ENCODE results near the gene ADRB2. TPM values are rescaled to one million over a fixed set of nuclear protein-coding genes. Genes with fewer than 3 reads are reported as not detected.

ADRB2 gene
- total and polyA plus RNA-seq, 12 donors: 1.8 to 7.8 (median 4.4) TPM

DNA sequence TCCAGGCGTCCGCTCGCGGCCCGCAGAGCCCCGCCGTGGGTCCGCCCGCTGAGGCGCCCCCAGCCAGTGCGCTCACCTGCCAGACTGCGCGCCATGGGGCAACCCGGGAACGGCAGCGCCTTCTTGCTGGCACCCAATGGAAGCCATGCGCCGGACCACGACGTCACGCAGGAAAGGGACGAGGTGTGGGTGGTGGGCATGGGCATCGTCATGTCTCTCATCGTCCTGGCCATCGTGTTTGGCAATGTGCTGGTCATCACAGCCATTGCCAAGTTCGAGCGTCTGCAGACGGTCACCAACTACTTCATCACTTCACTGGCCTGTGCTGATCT lies 294 bp downstream of the ADRB2 start:
- Histone ChIP-seq H3K4me3 (peak overlapping the region; percentile 47 to 76 (median 68)), H3K9me3 (no peaks in the 10 kb centered on the region), H3K36me3 (no peaks in the 10 kb centered on the region), H3K4me1 (peaks cover 0 to 87% (median 36%) of the 10 kb centered on the region in 9 donors), H3K27ac (peak overlapping the region; percentile 48 to 97 (median 94)), H3K27me3 (no peaks in the 10 kb centered on the region)
- intact Hi-C loops (cut with DNase I): loop anchor here in 8 of 10 donors (5.0 to 10.0 kb wide), 13 partner anchors 36 to 288 kb away; no protein-coding TSS in a partner anchor
- WGBS, 2 donors: 2 to 3% methylated on average over 28 of the region's 28 CpGs
- TF ChIP-seq, protein P1, sequence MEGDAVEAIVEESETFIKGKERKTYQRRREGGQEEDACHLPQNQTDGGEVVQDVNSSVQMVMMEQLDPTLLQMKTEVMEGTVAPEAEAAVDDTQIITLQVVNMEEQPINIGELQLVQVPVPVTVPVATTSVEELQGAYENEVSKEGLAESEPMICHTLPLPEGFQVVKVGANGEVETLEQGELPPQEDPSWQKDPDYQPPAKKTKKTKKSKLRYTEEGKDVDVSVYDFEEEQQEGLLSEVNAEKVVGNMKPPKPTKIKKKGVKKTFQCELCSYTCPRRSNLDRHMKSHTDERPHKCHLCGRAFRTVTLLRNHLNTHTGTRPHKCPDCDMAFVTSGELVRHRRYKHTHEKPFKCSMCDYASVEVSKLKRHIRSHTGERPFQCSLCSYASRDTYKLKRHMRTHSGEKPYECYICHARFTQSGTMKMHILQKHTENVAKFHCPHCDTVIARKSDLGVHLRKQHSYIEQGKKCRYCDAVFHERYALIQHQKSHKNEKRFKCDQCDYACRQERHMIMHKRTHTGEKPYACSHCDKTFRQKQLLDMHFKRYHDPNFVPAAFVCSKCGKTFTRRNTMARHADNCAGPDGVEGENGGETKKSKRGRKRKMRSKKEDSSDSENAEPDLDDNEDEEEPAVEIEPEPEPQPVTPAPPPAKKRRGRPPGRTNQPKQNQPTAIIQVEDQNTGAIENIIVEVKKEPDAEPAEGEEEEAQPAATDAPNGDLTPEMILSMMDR (IDR thresholded peaks at IDR 0.05): no peak
- ATAC-seq (peak in 4 of 8 donors; percentile 0 to 56 (median 19)), DNase-seq (no peak)

DNA sequence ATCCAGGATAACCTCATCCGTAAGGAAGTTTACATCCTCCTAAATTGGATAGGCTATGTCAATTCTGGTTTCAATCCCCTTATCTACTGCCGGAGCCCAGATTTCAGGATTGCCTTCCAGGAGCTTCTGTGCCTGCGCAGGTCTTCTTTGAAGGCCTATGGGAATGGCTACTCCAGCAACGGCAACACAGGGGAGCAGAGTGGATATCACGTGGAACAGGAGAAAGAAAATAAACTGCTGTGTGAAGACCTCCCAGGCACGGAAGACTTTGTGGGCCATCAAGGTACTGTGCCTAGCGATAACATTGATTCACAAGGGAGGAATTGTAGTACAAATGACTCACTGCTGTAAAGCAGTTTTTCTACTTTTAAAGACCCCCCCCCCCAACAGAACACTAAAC lies 1.3 kb downstream of the ADRB2 start:
- H3K27me3 ChIP-seq: no peaks in the 10 kb centered on the region
- TF ChIP-seq, protein P1 (IDR thresholded peaks at IDR 0.05): no peak
- DNase-seq (no peak), ATAC-seq (no peak)
- peaks cover 0 to 94% (median 46%) of the 10 kb centered on the region in 9 donors for H3K4me1 ChIP-seq
- peak overlapping the region; percentile 47 to 76 (median 68) for H3K4me3 ChIP-seq
- intact Hi-C loops (cut with DNase I): loop anchor here in 8 of 10 donors (2.0 to 10.0 kb wide), 14 partner anchors 35 to 287 kb away; no protein-coding TSS in a partner anchor
- no peaks in the 10 kb centered on the region for H3K9me3 ChIP-seq
- H3K27ac ChIP-seq: peak overlapping the region in 9 of 10 donors; percentile 86 to 97 (median 94)
- H3K36me3 ChIP-seq: no peaks in the 10 kb centered on the region
- WGBS, 2 donors: 29 to 33% methylated on average over 7 of the region's 7 CpGs

DNA sequence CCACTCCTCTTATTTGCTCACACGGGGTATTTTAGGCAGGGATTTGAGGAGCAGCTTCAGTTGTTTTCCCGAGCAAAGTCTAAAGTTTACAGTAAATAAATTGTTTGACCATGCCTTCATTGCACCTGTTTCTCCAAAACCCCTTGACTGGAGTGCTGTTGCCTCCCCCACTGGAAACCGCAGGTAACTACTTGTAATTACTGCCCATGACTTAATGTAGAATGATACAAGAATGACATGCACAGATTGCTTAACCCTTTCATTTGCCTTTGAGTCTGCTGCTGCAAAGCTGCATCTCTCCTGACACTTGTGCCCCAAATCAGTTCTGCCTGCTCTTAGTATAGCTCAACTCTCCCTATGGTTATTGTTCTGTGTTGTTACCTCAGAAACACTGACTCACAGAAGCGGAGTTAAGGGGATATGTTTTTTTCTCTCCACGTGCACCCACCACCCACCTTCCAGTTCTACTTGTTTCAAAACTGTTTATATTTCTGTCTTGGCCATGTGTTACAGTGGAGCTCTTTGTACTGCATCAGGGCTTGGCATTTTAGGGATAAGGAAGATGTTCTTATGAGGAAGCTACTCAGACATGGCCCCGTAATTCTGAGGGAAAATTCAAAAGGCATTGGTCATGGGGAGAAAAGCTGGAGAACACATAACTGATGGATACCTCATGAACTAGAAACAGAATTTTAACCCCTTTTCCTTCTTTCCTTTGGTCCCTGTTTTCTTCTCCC lies 2.3 kb downstream of the ADRB2 start:
- H3K27me3 ChIP-seq: no peaks in the 10 kb centered on the region
- ATAC-seq (no peak), DNase-seq (no peak)
- peaks cover 0 to 94% (median 56%) of the 10 kb centered on the region in 9 donors for H3K4me1 ChIP-seq
- H3K4me3 ChIP-seq: peak overlapping the region; percentile 47 to 76 (median 68)
- H3K36me3 ChIP-seq: no peaks in the 10 kb centered on the region
- TF ChIP-seq, protein P1 (IDR thresholded peaks at IDR 0.05): peak in 1 of 9 donors; percentile 5
- no peaks in the 10 kb centered on the region for H3K9me3 ChIP-seq
- 20 to 27% methylated on average over 6 of the region's 6 CpGs for WGBS, 2 donors
- peak overlapping the region in 8 of 10 donors; percentile 50 to 97 (median 94) for H3K27ac ChIP-seq
- intact Hi-C loops (cut with DNase I): loop anchor here in 8 of 10 donors (2.0 to 10.0 kb wide), 14 partner anchors 34 to 286 kb away; no protein-coding TSS in a partner anchor

DNA sequence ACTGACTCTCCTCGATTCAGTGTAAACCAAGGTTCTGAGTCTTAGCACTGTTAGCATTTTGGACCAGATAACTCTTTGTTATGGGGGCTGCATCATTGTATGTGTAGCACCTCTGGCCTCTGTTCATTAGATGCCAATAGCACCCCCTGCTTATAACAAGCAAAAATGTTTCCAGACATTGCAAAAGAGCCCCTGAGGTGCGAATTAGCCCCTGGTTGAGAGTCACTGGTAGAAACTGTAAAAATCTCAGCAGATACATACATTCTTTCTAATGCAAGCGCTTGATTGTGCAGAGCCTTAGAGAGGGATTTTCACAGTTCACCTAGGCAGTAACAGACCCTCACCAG lies 2.8 kb downstream of the ADRB2 start:
- no peaks in the 10 kb centered on the region for H3K36me3 ChIP-seq
- WGBS, 2 donors: 39 to 54% methylated on average over 3 of the region's 3 CpGs
- no peaks in the 10 kb centered on the region for H3K9me3 ChIP-seq
- no peaks in the 10 kb centered on the region for H3K27me3 ChIP-seq
- intact Hi-C loops (cut with DNase I): loop anchor here in 8 of 10 donors (2.0 to 10.0 kb wide), 14 partner anchors 33 to 286 kb away; no protein-coding TSS in a partner anchor
- peak overlapping the region in 8 of 10 donors; percentile 50 to 97 (median 94) for H3K27ac ChIP-seq
- DNase-seq (no peak), ATAC-seq (no peak)
- TF ChIP-seq, protein P1 (IDR thresholded peaks at IDR 0.05): no peak
- peaks cover 0 to 94% (median 61%) of the 10 kb centered on the region in 9 donors for H3K4me1 ChIP-seq
- H3K4me3 ChIP-seq: peak overlapping the region; percentile 47 to 76 (median 68)
